PC-3 (cell line): Measurements from ENCODE around the gene CRB1.

Experiments
- EZH2 ChIP-seq: fragments of 300-600 bp; sonication (generic); IDR thresholded peaks from one replicate; pipeline ENCODE4 v1.6.1; 2017; ENCODE audit warnings: antibody characterized with exemption, mild to moderate bottlenecking, low read length; ENCODE audit not compliant: unreplicated experiment
- EZH2phosphoT487 ChIP-seq: fragments of 300-600 bp; sonication (generic); IDR thresholded peaks from 2 replicates; pipeline ENCODE4 v1.6.1; 2018; ENCODE audit warnings: mild to moderate bottlenecking, antibody characterized with exemption, low read length, borderline replicate concordance
- TF ChIP-seq, protein P1 (sequence below): fragments of 300-600 bp; sonication (generic); conservative IDR thresholded peaks from 2 replicates; pipeline ENCODE4 v1.5.1; 2017; ENCODE audit warnings: antibody characterized with exemption, low read depth, mild to moderate bottlenecking, low read length

DNA sequence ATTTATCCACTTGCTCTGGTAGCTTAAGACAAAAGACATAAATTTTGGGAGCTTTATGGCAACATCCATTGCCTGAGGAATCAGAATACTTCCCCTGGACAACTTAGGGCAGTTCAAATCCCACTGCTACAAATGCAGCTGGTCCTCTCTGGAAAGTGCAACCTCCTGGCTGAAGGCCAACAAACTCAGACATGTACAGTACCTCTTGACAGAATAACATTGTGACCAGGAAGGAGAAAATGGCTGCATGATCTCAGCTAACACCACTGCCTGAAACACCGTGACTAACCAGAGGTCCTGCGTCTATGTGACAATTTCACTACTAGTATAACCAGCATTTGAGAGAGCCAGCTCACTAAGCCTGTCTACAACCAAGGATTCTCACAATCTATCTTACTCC, 218.9 kb downstream of the CRB1 start:
- TF ChIP-seq EZH2phosphoT487: no peak
- TF ChIP-seq, protein P1, sequence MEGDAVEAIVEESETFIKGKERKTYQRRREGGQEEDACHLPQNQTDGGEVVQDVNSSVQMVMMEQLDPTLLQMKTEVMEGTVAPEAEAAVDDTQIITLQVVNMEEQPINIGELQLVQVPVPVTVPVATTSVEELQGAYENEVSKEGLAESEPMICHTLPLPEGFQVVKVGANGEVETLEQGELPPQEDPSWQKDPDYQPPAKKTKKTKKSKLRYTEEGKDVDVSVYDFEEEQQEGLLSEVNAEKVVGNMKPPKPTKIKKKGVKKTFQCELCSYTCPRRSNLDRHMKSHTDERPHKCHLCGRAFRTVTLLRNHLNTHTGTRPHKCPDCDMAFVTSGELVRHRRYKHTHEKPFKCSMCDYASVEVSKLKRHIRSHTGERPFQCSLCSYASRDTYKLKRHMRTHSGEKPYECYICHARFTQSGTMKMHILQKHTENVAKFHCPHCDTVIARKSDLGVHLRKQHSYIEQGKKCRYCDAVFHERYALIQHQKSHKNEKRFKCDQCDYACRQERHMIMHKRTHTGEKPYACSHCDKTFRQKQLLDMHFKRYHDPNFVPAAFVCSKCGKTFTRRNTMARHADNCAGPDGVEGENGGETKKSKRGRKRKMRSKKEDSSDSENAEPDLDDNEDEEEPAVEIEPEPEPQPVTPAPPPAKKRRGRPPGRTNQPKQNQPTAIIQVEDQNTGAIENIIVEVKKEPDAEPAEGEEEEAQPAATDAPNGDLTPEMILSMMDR: no peak
- no peak for TF ChIP-seq EZH2
